HG03354 (cell line): ENCODE data around the gene RELA.
"Not testable (repeated sequence)": the region's sequence is repeated elsewhere in the genome, so short reads cannot be mapped to it uniquely, and the experiment has no call there.

ENCODE experiments used
- ATAC-seq: cut with Tn5 transposase; IDR thresholded peaks from one replicate; pipeline ENCODE4 v1.9.1; 2021; ENCODE audit warnings: mild to moderate bottlenecking; ENCODE audit not compliant: unreplicated experiment, poor library complexity, severe bottlenecking

The RELA gene

GRCh38 chr11:65662799-65663638 lies at the start of gene RELA:
Gene RELA (minus strand): TSS chr11:65662916. CDS start chr11:65662832, 84 bp downstream.
- peak; percentile 78 for ATAC-seq

- ATAC-seq: peak; percentile 82
Measured at GRCh38 chr11:65711785-65712632, 49.3 kb upstream of the RELA start, which contains the start of gene KAT5. Gene KAT5 (plus strand): TSS chr11:65712252. CDS start chr11:65712268, 16 bp downstream.

DNA sequence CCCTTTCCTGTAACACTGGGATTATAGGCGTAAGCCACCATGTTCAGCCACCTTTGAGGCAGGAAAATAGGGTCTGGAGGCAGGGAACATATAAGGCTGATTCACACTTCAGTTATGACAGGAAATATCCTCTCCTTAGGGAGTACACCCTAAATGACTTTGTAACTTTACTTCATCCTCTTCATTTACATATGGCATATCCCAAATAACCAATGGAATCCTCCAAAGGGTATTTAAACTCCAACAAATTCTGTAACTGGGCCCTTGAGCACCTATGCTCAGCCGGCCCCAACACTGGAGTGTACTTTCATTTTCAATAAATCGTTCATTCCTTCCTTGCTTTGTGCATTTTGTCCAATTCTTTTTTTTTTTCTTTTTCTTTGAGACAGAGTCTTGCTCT lies 47.7 kb upstream of the RELA start:
- ATAC-seq: no peak

DNA sequence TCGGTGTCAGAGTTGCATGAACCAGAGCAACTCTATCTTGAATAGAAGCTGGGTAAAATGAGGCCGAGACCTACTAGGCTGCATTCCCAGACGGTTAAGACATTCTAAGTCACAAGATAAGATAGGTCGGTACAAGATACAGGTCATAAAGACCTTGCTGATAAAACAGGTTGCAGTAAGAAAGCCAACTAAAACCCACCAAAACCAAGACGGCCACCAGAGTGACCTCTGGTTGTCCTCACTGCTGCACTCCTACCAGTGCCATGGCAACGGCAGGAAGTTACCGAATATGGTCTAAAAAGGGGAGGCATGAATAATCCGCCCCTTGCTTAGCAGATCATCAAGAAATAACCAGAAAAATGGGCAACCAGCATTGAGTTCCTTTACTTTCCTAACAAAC lies 46.9 kb upstream of the RELA start:
- no peak for ATAC-seq

DNA sequence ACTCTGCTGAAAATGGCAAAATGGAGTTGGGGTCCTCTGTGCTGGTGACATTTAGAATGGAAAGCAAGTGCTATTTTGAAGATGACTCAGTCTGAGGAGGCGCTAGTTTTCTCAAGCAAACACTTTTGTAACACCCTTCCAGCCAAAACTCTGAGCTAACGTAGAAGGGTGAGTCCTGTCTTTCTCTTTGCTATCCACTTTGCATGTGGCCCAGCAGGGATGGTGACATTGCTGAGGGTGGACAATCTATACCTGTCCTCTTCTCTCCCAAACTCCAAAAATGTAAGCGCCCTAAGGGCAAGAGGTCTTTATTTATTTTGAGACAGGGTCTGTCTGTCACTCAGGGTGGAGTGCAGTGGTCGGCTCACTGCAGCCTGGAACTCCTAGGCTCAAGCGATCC lies 45.7 kb upstream of the RELA start:
- ATAC-seq: no peak

DNA sequence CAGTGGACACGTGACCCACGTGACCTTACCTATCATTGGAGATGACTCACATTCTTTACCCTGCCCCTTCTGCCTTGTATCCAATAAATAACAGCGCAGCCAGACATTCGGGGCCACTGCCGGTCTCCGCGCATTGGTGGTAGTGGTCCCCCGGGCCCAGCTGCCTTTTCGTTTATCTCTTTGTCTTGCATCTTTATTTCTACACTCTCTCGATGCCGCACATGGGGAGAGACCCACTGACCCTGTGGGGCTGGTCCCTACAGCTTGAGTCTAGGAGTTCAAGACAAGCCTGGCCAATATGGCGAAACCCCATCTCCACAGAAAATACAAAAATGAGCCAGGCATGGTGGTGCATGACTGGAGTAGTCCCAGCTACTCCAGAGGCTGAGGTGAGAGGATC lies 44.3 kb upstream of the RELA start:
- not testable (repeated sequence) for ATAC-seq

DNA sequence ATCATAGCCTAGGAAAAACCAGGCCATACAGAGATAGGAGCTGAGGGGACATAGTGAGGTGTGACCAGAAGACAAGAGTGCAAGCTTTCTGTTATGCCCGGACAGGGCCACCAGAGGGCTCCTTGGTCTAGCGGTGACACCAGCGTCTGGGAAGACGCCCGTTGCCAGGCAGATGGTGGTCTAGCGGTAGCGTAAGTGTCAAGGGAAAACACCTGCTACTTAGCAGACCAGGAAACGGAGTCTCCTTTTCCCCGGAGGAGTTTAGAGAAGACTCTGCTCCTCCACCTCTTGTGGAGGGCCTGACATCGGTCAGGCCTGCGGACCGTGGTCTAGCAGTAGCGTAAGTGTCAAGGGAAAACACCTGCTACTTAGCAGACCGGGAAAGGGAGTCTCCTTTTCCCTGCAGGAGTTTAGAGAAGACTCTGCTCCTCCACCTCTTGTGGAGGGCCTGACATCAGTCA lies 43.6 kb upstream of the RELA start:
- not testable (repeated sequence) for ATAC-seq

- no peak for ATAC-seq
Measured at GRCh38 chr11:65703846-65704245, 41.1 kb upstream of the RELA start.

GRCh38 chr11:65701686-65702085 lies 39.0 kb upstream of the RELA start:
- no peak for ATAC-seq

DNA sequence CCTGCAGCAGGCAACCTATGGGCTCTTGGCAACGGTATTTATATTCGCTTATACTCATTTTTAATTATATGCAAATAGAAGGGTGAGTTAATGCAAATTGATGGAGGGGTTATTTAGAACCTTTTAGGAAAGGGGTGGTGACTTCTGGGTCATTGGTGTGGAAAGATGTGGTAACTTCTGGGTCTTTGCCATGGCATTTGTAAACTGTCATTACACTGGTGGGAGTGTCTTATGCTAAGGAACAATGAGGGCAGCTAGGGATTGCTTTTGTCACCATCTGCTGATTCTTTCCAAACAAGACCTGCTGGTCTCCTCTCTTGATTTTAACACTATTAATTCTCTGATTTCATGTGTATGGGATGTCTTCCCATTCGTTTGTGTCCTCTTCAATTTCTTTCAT lies 37.7 kb upstream of the RELA start:
- no peak for ATAC-seq

GRCh38 chr11:65699306-65699705 lies 36.6 kb upstream of the RELA start:
- ATAC-seq: no peak

GRCh38 chr11:65698205-65698604 lies 35.5 kb upstream of the RELA start:
- no peak for ATAC-seq

GRCh38 chr11:65696802-65697552 lies 34.3 kb upstream of the RELA start:
- ATAC-seq: no peak

DNA sequence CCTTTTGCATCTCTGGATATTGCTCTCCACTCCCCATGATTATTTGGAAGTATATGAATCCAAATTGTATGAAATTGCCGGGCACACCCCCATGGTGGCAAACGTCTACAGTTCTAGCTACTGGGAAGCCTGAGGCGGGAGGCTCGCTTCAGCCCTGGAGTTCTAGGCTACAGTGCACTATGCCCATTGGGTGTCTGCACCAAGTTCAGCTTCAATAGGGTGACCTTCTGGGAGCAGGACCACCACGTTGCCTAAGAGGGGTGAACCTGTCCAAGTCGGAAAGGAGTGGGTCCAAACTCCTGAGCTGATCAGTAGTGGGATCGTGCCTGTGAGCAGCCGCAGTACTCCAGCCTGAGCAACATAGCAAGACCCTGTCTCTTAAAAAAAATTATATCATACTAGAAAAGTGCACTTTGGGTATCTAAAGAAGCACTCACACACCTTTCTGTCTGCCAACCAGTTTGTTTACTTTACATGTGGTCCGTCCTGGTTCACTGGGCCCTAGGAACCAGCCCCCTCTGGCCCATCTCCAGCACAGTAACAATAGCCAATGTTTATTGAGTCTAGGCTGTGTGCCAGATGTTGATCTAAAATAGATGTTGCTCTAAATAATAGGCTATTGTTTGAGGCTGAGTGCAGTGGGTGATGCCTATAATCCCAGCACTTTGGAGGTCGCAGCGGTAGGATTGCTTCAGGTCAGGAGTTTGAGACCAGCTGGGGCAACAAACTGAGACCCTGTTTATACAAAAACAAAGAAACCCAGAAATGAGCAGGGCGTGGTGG lies 32.9 kb upstream of the RELA start:
- ATAC-seq: no peak

- no peak for ATAC-seq
Measured at GRCh38 chr11:65692367-65692766, 29.7 kb upstream of the RELA start.

DNA sequence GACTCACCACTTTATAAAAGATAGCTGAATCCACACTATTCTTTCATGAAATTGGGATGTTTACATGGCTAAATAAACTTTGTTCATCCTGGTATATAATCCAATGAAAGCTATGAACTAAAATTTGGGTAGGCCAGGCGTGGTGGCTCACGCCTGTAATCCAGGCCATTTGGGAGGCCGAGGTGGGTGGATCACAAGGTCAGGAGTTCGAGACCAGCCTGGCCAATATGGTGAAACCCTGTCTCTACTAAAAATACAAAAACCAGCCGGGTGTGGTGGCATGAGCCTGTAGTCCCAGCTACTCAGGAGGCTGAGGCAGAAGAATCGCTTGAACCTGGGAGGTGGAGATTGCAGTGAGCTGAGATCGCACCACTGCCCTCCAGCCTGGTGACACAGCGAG lies 29.1 kb upstream of the RELA start:
- not testable (repeated sequence) for ATAC-seq

GRCh38 chr11:65685981-65686380 lies 23.3 kb upstream of the RELA start:
- ATAC-seq: no peak

GRCh38 chr11:65683480-65683879 lies 20.8 kb upstream of the RELA start:
- ATAC-seq: not testable (repeated sequence)

- no peak for ATAC-seq
Measured at GRCh38 chr11:65680192-65680743, 17.6 kb upstream of the RELA start.
